Measurements from ENCODE around the gene SORBS2. TPM values are rescaled to one million over a fixed set of nuclear protein-coding genes. Genes with fewer than 3 reads are reported as not detected.

The SORBS2 gene
- total RNA-seq, 1 donor, result under 0.01 TPM

- no peak for DNase-seq (ENCODE audit: low read depth in 2 of 3, low spot score in 2 of 3)
These were observed 33.7 kb downstream of the SORBS2 start for GRCh38 chr4:185778307-185778706.

GRCh38 chr4:185775792-185776555, 36.0 kb downstream of the SORBS2 start:
- no peak for DNase-seq (ENCODE audit: low read depth in 2 of 3, low spot score in 2 of 3)

- DNase-seq (ENCODE audit: low read depth in 2 of 3, low spot score in 2 of 3), result no peak
These were observed 36.9 kb downstream of the SORBS2 start for GRCh38 chr4:185774845-185775680.

GRCh38 chr4:185774131-185774653, 37.8 kb downstream of the SORBS2 start:
- no peak for DNase-seq (ENCODE audit: low read depth in 2 of 3, low spot score in 2 of 3)

GRCh38 chr4:185773419-185773818, 38.6 kb downstream of the SORBS2 start:
- no peak for DNase-seq (ENCODE audit: low read depth in 2 of 3, low spot score in 2 of 3)

- no peak for DNase-seq (ENCODE audit: low read depth in 2 of 3, low spot score in 2 of 3)
These were observed 39.5 kb downstream of the SORBS2 start for GRCh38 chr4:185772391-185773093.

GRCh38 chr4:185771711-185772390, 40.1 kb downstream of the SORBS2 start:
- DNase-seq (ENCODE audit: low read depth in 2 of 3, low spot score in 2 of 3), result no peak

- no peak for DNase-seq (ENCODE audit: low read depth in 2 of 3, low spot score in 2 of 3)
These were observed 44.5 kb downstream of the SORBS2 start for GRCh38 chr4:185767528-185767927.

GRCh38 chr4:185764876-185765275, 47.1 kb downstream of the SORBS2 start:
- no peak for DNase-seq (ENCODE audit: low read depth in 2 of 3, low spot score in 2 of 3)

- DNase-seq (ENCODE audit: low read depth in 2 of 3, low spot score in 2 of 3), result no peak
These were observed 50.4 kb downstream of the SORBS2 start for GRCh38 chr4:185761352-185762235.

GRCh38 chr4:185758807-185759206, 53.2 kb downstream of the SORBS2 start:
- no peak for DNase-seq (ENCODE audit: low read depth in 2 of 3, low spot score in 2 of 3)

- no peak for DNase-seq (ENCODE audit: low read depth in 2 of 3, low spot score in 2 of 3)
These were observed 56.5 kb downstream of the SORBS2 start for GRCh38 chr4:185755451-185755850.

GRCh38 chr4:185754961-185755360, 57.0 kb downstream of the SORBS2 start:
- DNase-seq (ENCODE audit: low read depth in 2 of 3, low spot score in 2 of 3), result no peak

- no peak for DNase-seq (ENCODE audit: low read depth in 2 of 3, low spot score in 2 of 3)
These were observed 59.1 kb downstream of the SORBS2 start for GRCh38 chr4:185752872-185753271.

GRCh38 chr4:185749858-185750257, 62.1 kb downstream of the SORBS2 start:
- DNase-seq (ENCODE audit: low read depth in 2 of 3, low spot score in 2 of 3), result no peak

- DNase-seq (ENCODE audit: low read depth in 2 of 3, low spot score in 2 of 3), result no peak
These were observed 63.0 kb downstream of the SORBS2 start for GRCh38 chr4:185748901-185749390.

GRCh38 chr4:185745891-185746290, 66.1 kb downstream of the SORBS2 start:
- no peak for DNase-seq (ENCODE audit: low read depth in 2 of 3, low spot score in 2 of 3)

GRCh38 chr4:185744946-185745345, 67.0 kb downstream of the SORBS2 start:
- no peak for DNase-seq (ENCODE audit: low read depth in 2 of 3, low spot score in 2 of 3)

- no peak for DNase-seq (ENCODE audit: low read depth in 2 of 3, low spot score in 2 of 3)
These were observed 67.5 kb downstream of the SORBS2 start for GRCh38 chr4:185744488-185744862.

Measured in hematopoietic multipotent progenitor cell (in vitro differentiated cells).